ENCODE data around the gene NEK4.

NEK4 gene

GRCh38 chr3:52723935-52724334, 46.8 kb downstream of the NEK4 start:
- Histone ChIP-seq H3K27ac (peak overlapping the region in 10 of 11 experiments; percentile 73 to 98 (median 97); a peak in 19 of 22 replicates), H3K27me3 (no peaks in the 10 kb centered on the region), H3K4me3 (no peak overlapping the region; a peak in 1 of 20 replicates), H3K36me3 (peaks cover 24 to 67% (median 39%) of the 10 kb centered on the region in 11 experiments), H3K9ac (peak overlapping the region in 1 of 11 experiments; percentile 13; a peak in 3 of 22 replicates), H3K9me3 (replicated peaks in 1 of 11) (peaks cover 48 to 68% (median 62%) of the 10 kb centered on the region in 11 experiments), H4K20me1 (no peaks in the 10 kb centered on the region), H3K4me1 (peaks cover 42 to 57% (median 50%) of the 10 kb centered on the region in 10 experiments), H3K4me2 (peak overlapping the region in 7 of 11 experiments; percentile 42 to 90 (median 86); a peak in 11 of 22 replicates)
- no peak for TF ChIP-seq Cebpa-rat (IDR thresholded peaks at IDR 0.05)

- no peak for TF ChIP-seq Cebpa-rat (IDR thresholded peaks at IDR 0.05)
- peaks cover 46 to 71% (median 60%) of the 10 kb centered on the region in 10 experiments for H3K4me1 ChIP-seq
- peak overlapping the region in 10 of 11 experiments; percentile 35 to 87 (median 80); a peak in 19 of 22 replicates for H3K9ac ChIP-seq
- H3K4me2 ChIP-seq = peak overlapping the region; percentile 71 to 90 (median 83)
- H3K27ac ChIP-seq = peak overlapping the region; percentile 58 to 98 (median 97); a peak in 21 of 22 replicates
- H3K9me3 ChIP-seq (replicated peaks in 1 of 11) = peaks cover 38 to 64% (median 58%) of the 10 kb centered on the region in 11 experiments
- peaks cover 16 to 65% (median 37%) of the 10 kb centered on the region in 11 experiments for H3K36me3 ChIP-seq
- H3K4me3 ChIP-seq = peak overlapping the region in 1 of 10 experiments; percentile 48; a peak in 2 of 20 replicates
- H4K20me1 ChIP-seq = no peaks in the 10 kb centered on the region
- H3K27me3 ChIP-seq = no peaks in the 10 kb centered on the region
Observed at GRCh38 chr3:52722491-52722890, 48.2 kb downstream of the NEK4 start.

- Histone ChIP-seq H3K4me3 (peak overlapping the region in 6 of 10 experiments; percentile 6 to 48 (median 33); a peak in 9 of 20 replicates), H3K4me2 (peak overlapping the region; percentile 71 to 90 (median 83)), H3K27ac (peak overlapping the region; percentile 58 to 98 (median 97); a peak in 21 of 22 replicates)
Observed at GRCh38 chr3:52721730-52722008, 49.1 kb downstream of the NEK4 start.

GRCh38 chr3:52721002-52721729, 49.6 kb downstream of the NEK4 start:
- Histone ChIP-seq H4K20me1 (no peaks in the 10 kb centered on the region), H3K9ac (peak overlapping the region; percentile 54 to 87 (median 80); a peak in 21 of 22 replicates), H3K4me1 (peaks cover 47 to 84% (median 69%) of the 10 kb centered on the region in 10 experiments), H3K27ac (peak overlapping the region; percentile 58 to 98 (median 97); a peak in 21 of 22 replicates), H3K4me2 (peak overlapping the region; percentile 71 to 90 (median 83)), H3K27me3 (no peaks in the 10 kb centered on the region), H3K9me3 (replicated peaks in 1 of 11) (peaks cover 25 to 59% (median 46%) of the 10 kb centered on the region in 11 experiments), H3K4me3 (peak overlapping the region in 7 of 10 experiments; percentile 6 to 53 (median 43); a peak in 10 of 20 replicates), H3K36me3 (peaks cover 10 to 65% (median 39%) of the 10 kb centered on the region in 11 experiments)
- TF ChIP-seq Cebpa-rat (IDR thresholded peaks at IDR 0.05) = peak in 10 of 11 experiments; percentile 63 to 99 (median 98); a peak in 19 of 22 replicates

More at GRCh38 chr3:52721730-52722008, 49.1 kb downstream of the NEK4 start:
- no peak for TF ChIP-seq Cebpa-rat (IDR thresholded peaks at IDR 0.05)
- Histone ChIP-seq H3K9ac (peak overlapping the region; percentile 54 to 87 (median 80); a peak in 21 of 22 replicates), H3K27me3 (no peaks in the 10 kb centered on the region), H4K20me1 (no peaks in the 10 kb centered on the region), H3K4me1 (peaks cover 46 to 79% (median 65%) of the 10 kb centered on the region in 10 experiments), H3K36me3 (peaks cover 10 to 65% (median 37%) of the 10 kb centered on the region in 11 experiments), H3K9me3 (replicated peaks in 1 of 11) (peaks cover 29 to 64% (median 51%) of the 10 kb centered on the region in 11 experiments)

- Histone ChIP-seq H3K4me1 (peaks cover 62 to 100% (median 85%) of the 10 kb centered on the region in 10 experiments), H3K27me3 (no peaks in the 10 kb centered on the region), H3K9ac (peak overlapping the region; percentile 54 to 87 (median 80); a peak in 20 of 22 replicates), H3K9me3 (replicated peaks in 1 of 11) (peaks cover 13 to 53% (median 35%) of the 10 kb centered on the region in 11 experiments; a peak in 20 of 22 replicates), H3K4me2 (peak overlapping the region; percentile 71 to 90 (median 83)), H3K36me3 (peaks cover 10 to 59% (median 44%) of the 10 kb centered on the region in 11 experiments), H4K20me1 (no peaks in the 10 kb centered on the region), H3K4me3 (peak overlapping the region in 9 of 10 experiments; percentile 9 to 53 (median 42); a peak in 12 of 20 replicates), H3K27ac (peak overlapping the region; percentile 58 to 98 (median 97); a peak in 21 of 22 replicates)
- TF ChIP-seq Cebpa-rat (IDR thresholded peaks at IDR 0.05) = no peak
Observed at GRCh38 chr3:52719618-52720017, 51.1 kb downstream of the NEK4 start.

- peaks cover 13 to 33% (median 25%) of the 10 kb centered on the region in 11 experiments; a peak in 20 of 22 replicates for H3K9me3 ChIP-seq (replicated peaks in 1 of 11)
- TF ChIP-seq Cebpa-rat (IDR thresholded peaks at IDR 0.05) = no peak
- peaks cover 26 to 69% (median 47%) of the 10 kb centered on the region in 11 experiments for H3K36me3 ChIP-seq
- H3K4me2 ChIP-seq = peak overlapping the region; percentile 25 to 70 (median 60)
- H4K20me1 ChIP-seq = no peaks in the 10 kb centered on the region
- peaks cover 43 to 71% (median 58%) of the 10 kb centered on the region in 10 experiments for H3K4me1 ChIP-seq
- H3K9ac ChIP-seq = peak overlapping the region in 5 of 11 experiments; percentile 3 to 33 (median 24); a peak in 3 of 22 replicates
- no peaks in the 10 kb centered on the region for H3K27me3 ChIP-seq
- H3K4me3 ChIP-seq = no peak overlapping the region
- peak overlapping the region in 9 of 11 experiments; percentile 48 to 98 (median 86); a peak in 18 of 22 replicates for H3K27ac ChIP-seq
Observed at GRCh38 chr3:52715714-52716305, 54.9 kb downstream of the NEK4 start.

- Histone ChIP-seq H3K9ac (peak overlapping the region in 5 of 11 experiments; percentile 9 to 31 (median 26); a peak in 7 of 22 replicates), H3K27me3 (no peaks in the 10 kb centered on the region), H3K4me2 (peak overlapping the region; percentile 13 to 70 (median 60); a peak in 17 of 22 replicates), H3K36me3 (peaks cover 26 to 79% (median 58%) of the 10 kb centered on the region in 11 experiments), H3K9me3 (replicated peaks in 1 of 11) (peaks cover 10 to 33% (median 23%) of the 10 kb centered on the region in 11 experiments; a peak in 20 of 22 replicates), H3K4me1 (peaks cover 42 to 71% (median 59%) of the 10 kb centered on the region in 10 experiments), H3K4me3 (no peak overlapping the region), H3K27ac (peak overlapping the region in 10 of 11 experiments; percentile 3 to 98 (median 73); a peak in 19 of 22 replicates), H4K20me1 (no peaks in the 10 kb centered on the region)
- no peak for TF ChIP-seq Cebpa-rat (IDR thresholded peaks at IDR 0.05)
Observed at GRCh38 chr3:52714335-52715302, 56.1 kb downstream of the NEK4 start.

All from BLaER1 treated with 17β-estradiol and CSF1 and Interleukin-3, amounts not matched to agents 10 nM and 100 nM (cell line).